ENCODE results near the gene ATG4B. TPM values are rescaled to one million over a fixed set of nuclear protein-coding genes. Genes with fewer than 3 reads are reported as not detected.

The ATG4B gene
- total RNA-seq, 1 donor from 2014 or later: 39.1 TPM

- DNase-seq (ENCODE audit: low read depth in 2 of 2): no peak
These were observed 24.3 kb upstream of the ATG4B start for GRCh38 chr2:241613017-241613780.

DNA sequence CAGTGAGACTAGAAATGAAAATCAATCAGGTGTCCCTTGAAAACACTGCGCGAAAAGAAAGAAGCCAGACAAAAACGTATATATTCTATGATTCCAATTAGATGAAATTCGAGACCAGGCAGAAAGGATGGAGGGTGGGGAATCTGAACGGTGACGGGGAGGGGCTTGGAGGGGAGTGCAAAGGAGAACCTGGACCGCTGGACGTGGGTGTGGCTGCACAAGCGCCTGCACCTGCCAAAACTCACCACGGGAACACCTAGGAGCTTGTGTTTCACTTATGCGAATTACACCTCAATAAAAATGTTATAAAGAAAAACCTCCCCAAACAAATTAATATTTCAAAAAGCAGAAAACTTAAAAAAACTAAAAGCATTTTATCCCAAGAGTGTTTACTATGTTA is 22.5 kb upstream of the ATG4B start:
- DNase-seq (ENCODE audit: low read depth in 2 of 2): no peak

DNA sequence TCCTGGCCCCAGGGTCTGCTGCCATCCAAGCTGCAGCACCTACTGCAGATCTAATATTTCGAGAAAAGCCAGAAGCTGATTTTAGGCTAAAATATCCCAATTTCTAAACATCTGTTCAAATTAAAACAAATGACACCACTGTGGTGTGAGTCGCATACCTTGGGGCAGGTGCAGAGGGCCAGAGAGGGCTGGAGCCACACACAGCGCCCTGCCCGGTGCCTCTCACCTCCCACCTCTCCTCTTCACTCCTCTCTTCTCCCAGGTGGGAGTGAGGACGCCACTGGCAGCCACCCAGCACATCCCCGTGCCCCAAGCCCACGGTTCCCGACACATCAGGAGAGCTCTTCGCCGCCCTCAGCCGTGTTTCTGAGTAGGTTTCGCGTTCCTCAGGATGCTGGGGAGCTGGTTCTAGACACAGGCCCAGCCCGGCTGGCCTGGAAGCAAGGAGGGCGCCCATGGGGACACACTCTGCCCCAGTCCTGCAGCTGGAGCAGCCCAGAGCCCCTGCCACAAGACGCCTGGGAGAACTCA is 21.9 kb upstream of the ATG4B start:
- no peak for DNase-seq (ENCODE audit: low read depth in 2 of 2)

GRCh38 chr2:241616168-241617125 is 21.0 kb upstream of the ATG4B start:
- no peak for DNase-seq (ENCODE audit: low read depth in 2 of 2)

DNA sequence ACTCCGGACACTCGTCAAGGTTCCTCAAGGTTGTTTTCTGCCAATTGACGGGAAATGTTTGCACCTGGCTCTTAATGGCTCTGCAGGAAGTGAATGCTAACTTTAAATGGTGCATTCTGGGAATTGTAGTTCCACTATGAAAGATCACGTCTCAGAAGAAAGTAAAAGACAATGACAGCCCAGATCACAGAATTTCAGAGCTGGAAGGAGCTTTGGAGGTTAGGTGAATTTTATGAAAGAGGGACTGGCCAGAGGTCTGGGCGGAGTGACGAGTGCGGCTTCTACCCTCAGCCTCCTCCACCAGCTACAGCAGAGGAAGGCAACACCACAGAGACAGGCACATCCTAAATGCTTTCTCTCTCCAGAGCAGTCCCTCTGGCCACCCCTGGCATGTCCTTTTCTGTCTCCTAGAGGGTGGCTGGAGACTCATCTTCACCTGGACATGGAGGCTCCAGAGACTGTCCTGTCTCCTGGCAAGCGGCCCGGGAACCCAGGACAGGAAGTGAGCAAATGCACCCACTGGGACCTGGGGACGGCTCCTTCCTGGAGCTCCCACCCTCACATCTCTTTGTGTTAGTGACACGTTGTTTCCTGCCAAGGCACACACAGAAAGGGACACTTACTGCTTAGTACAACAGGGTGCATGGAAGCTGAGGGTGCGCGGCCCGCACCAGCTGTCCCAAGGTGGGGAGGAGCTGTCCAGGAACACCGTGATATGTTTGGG is 19.9 kb upstream of the ATG4B start:
- DNase-seq (ENCODE audit: low read depth in 2 of 2): peak; percentile 39 to 52

DNA sequence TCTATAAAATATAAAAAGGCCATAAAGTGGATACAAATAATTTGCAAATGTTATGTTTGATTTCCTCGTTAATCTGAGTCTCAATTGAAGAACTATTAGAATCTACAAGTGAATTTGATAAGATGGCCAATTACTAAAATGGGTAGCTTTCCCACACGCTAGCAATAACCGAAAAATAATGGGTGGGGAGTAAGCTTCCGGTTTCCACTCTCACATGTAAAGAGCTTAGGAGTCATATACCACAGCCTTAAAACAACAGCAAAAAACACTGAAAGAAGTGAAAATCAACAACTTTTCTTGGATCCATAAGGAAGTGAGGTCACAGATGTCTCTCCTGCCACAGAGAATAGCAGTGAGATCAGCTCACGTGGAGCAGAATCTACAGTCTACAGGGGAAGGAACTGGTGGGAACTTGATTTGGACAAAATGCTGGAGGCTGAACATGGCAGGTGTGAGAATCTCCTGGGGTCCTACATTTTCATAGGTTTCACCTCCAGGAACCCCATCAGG is 19.1 kb upstream of the ATG4B start:
- DNase-seq (ENCODE audit: low read depth in 2 of 2): peak in 1 of 2 donors; percentile 58

- DNase-seq (ENCODE audit: low read depth in 2 of 2): no peak
These were observed 18.7 kb upstream of the ATG4B start for GRCh38 chr2:241618829-241619228.

- no peak for DNase-seq (ENCODE audit: low read depth in 2 of 2)
These were observed 17.7 kb upstream of the ATG4B start for GRCh38 chr2:241619597-241620418.

DNA sequence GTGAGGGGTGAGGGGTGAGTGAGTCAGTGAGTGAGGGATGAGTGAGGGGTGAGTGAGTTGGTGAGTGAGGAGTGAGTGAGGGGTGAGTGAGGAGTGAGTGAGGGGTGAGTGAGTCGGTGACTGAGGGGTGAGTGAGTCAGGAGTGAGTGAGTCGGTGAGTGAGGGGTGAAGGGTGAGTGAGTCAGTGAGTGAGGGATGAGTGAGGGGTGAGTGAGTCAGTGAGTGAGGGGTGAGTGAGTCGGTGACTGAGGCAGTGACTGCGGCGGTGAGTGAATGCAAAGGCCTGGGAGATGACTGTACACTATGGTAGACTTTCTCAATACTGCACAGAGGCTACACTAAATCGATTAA is 17.1 kb upstream of the ATG4B start:
- DNase-seq (ENCODE audit: low read depth in 2 of 2): no peak

- DNase-seq (ENCODE audit: low read depth in 2 of 2): no peak
These were observed 9.8 kb upstream of the ATG4B start for GRCh38 chr2:241627675-241628074.

DNA sequence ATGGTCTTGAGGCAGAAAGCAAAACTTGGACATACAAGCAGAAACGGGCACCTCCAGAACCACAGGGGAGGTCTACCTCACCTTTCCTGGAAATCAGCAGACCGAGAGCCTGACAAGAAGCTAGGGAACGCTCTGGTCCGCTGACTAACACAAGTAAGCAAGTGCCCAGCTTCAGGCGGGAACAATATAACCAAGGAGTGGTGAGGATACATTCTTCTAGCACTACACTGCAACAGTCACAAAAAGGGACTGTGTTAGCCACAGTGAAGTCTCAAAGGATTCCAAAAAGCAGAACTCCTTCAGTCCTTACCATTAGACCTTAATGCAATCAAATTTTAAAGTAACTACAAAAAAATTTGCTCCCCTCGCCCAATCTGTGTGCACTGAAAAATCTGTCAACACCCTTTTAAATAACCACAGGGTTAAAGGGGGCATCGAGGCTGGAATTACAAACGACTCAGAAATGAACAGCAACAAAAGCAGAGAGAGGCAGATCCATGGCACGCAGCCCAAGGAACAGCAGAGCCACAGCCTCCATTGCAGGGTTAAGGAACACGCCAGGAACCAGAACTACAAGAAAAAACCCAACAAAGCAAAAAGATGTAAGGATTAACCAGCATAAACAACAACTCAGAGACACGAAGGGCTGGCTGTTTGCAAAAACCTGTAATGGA is 7.6 kb upstream of the ATG4B start:
- DNase-seq (ENCODE audit: low read depth in 2 of 2): no peak

DNA sequence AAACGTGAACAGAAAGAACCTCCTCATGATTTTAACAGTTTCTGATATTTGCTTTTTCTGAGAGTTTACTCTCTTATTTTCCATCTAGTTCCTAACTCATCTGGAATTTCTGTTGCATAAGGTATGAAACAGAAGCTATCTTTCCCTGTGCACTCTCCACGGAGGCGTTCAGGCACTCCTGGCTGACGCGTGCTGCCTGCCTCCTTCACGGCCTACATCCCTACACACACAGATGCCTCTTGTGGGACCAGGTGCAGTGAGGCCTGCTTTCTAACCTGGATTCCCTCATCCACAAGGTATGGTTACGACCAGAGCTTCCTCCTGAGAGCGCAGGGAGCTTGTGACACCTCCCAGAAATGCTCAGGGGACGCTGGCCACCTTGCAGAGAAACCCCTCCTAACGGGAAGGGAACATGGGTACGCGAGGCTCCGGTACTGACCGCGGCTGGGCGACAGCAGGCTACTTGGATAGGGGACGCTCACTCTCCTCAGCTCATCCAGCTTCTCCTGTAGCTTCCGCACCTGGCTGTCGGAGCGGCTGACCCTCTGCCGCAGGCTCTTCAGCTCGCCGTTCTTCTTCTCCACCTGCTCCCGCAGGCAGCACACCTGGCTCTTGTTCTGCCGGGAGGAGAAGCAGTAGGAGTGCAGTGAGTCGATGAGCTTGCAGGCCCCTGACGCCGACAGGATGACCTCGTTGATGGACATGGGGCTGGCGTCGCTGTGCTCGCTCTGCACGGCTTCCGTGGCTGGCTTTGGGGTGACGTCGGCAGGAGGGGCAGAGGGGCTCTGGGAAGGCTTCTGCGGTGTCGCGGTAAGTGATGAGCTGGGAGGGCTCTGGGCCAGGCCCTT is 4.8 kb upstream of the ATG4B start:
- DNase-seq (ENCODE audit: low read depth in 2 of 2): no peak

- no peak for DNase-seq (ENCODE audit: low read depth in 2 of 2)
These were observed 3.9 kb upstream of the ATG4B start for GRCh38 chr2:241633561-241633960.

- DNase-seq (ENCODE audit: low read depth in 2 of 2): peak in 1 of 2 donors; percentile 11
These were observed 1.7 kb upstream of the ATG4B start for GRCh38 chr2:241635756-241636155.

DNA sequence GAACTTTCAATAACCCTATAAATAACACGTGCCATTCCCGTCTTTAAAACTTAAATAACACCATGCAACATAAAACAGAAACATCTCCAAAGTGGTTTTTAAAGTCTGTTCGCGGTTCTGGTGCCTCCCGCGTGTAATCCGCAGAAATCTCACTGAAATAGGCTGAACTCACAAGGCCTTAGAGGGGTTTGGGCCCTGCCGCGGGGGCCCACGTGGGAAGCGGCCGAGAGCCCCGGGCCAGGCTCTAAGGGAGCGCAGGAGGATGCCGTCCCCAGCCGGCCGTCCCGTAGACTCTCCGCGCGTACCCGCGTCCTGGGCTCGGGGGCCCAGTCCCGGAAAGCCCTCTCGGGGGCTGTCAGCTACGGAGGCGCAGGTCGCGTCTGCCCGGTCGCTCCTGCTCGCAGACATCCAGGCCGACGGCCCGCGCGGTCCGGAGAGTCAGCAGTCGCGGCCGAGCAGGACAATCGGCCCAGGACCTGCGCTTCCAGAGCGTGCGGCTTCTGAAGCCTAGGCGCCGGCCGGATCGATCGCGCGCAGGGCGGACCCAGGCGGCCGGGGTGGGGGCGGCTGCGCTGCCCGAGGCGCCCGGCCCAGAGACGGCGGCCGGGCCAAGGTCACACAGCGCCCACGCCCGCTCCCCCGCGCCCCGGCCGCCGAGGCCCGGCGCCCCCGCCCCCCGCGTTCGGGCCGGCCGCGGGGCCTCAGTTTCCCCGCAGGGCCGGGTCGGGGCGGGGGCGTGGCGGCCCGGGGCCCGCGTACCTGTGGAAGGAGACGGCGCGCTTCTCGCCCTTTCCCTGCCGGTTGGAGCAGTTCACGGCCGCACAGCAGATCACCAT is 1.1 kb upstream of the ATG4B start:
- peak; percentile 45 to 56 for DNase-seq (ENCODE audit: low read depth in 2 of 2)

DNA sequence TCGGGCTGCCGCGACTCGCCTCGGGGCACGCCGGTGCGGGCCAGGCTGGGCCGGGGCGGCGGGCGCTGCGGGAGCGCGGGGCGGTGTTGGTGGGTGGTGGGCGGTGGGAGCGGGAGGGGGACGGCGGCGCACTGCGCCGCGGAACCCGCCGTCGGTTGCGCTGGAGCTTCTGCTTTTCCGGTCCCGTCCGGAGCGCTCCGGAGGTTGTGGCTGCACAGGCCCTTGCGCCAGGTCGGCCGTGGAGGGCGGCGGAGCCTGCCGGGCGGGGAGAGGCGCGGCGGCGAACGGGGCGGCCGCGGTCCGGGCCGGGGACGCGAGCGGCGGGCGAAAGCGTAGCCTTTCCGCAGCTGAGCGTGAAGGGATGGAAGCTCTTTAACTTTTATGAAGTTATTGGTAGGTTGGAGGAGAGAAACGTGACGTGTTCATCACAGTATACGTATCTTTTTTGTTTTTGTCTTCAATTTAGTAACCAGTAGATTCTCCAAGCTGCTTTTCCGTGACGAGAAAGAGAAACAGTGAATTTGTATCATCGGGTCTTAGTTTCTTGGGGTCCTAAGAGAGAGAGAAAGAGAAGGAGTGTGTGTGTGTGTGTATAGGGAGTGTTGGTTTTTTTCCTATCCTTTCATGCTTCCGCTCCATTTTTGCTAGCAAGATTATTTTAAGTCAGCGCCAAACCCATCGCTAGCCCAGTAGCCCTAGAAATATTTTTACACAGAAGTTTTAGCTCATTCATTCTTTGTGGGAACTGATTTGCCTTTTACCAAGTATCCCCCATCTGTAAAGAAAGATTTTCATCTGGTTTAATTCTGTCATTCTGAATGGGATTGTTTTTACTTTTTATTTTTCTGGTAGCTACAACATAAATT is 535 bp downstream of the ATG4B start:
- DNase-seq (ENCODE audit: low read depth in 2 of 2): peak; percentile 41 to 46

DNA sequence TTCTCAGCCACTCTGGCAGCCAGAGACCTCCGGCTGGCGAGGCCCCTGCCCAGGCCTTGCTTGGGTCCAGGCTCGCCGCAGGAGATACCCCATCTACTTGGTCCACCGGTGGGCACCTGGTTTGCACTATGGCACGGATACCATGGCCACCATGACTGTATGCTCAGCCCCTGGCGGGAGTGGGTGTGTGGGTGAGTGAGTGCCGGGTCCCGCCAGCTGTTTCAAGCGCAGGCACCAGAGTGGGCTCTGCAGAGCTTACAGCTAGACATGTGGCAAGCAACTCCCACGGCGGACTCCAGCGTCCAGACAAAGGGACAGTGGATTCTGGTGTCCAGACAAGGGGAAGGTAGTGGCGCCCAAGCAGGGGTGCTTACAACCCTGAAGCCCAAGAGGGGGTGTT is 1.4 kb downstream of the ATG4B start:
- DNase-seq (ENCODE audit: low read depth in 2 of 2): no peak
